HG03025 (cell line): Measurements from ENCODE around the gene PDE7B.
A peak's percentile ranks its signal among the peaks of the same experiment; 100 is the strongest.
"Not testable (repeated sequence)": the region's sequence is repeated elsewhere in the genome, so short reads cannot be mapped to it uniquely, and the experiment has no call there.

ENCODE experiments used
- ATAC-seq: cut with Tn5 transposase; IDR thresholded peaks from one replicate; pipeline ENCODE4 v1.9.1; 2021; ENCODE audit warnings: mild to moderate bottlenecking, moderate library complexity; ENCODE audit not compliant: unreplicated experiment, low FRiP score

Gene PDE7B

DNA sequence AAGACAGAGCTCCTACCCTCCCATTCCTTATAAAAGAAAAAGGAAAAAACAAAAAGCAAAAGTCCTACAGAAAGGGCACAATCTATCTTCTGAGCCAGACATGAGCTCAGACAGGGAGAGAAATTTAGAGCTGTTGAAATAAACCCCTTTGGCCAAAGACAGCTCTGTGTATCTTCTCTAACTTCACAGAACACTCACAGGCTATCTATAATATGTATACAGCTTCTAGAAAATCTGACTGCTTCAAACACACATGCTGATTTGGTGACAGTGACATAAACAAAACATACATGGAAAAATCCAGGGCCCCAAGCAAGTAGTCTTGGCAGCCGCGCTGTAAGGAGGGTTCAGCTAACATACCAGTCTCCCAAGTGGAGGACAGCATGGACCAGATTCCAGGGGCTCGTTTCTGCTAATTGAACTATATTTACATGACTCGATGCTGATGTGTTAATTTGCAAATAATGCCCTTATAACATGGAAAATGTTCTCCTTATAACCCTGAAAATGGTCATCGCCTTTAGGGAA is 361.6 kb downstream of the PDE7B start:
- no peak for ATAC-seq

DNA sequence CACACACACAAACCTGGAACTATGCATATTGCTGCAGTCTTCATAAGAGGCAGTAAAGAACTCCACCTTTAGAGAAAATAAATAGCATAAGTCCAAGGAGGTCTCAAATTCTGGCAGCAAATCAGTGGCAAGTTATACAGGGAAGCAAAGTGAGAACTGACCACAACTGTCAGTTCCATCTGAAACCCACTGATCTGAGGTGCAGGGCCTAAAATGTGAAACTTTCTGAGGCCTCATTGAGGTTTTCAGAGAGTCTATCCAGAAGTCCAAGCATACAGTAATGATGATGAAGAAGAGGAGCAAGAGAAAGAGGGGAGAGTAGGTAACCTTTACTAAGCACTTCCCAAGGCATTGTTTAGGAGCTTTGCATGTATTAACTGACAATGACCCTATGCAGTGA is 362.4 kb downstream of the PDE7B start:
- ATAC-seq, result no peak

DNA sequence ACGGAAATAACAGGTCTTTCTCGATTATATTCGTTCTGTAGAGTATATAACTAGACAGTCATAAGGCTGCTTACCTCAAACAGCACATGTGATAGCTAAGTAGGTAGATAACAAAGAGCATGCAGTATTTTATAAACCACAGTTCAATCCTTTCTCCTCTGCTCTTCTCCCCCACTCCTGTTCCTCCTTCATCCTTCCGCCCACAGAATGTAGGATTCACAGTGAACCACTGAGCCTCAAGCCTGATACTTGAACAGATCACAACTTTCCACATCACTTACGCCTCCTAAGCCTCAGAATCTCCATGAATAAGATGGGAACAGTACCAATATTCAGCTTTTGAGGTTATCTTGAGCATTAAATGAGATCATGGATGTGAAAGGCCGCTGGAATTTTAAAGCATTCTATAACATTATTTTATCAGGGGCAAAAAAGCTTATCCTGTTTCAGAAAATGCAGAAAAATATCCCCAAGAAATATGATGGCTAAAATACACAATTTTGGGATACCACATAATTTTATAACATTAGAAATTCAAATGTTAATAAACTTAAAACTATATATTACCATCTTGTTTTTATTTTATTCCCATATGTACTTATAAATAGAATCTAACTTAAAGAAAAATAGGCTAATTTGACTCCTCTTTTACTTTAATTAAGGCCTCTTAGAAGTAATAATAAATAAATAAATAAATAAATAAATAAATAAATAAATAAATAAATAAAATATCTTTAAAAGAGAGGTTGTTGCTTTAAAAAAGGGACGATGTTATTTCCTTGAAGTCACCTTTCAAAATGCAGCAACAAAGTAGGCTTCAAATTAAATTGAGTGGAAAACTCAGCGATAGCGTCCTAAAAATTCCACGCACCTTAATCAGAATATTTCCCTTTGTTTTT is 365.3 kb downstream of the PDE7B start:
- no peak for ATAC-seq

DNA sequence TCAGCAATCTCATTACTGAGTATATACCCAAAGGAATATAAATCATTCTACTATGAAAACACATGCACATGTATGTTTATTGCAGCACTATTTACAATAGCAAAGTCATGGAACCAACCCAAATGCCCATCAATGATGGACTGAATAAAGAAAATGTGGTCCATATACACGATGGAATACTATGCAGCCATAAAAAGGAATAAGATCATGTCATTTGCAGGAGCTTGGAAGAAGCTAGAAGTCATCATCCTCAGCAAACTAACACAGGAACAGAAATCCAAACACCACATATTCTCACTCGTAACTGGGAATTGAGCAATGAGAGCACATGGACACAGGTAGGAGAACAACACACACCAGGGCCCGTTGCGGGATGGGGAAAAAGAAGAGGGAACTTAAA is 373.5 kb downstream of the PDE7B start:
- ATAC-seq, result not testable (repeated sequence)

DNA sequence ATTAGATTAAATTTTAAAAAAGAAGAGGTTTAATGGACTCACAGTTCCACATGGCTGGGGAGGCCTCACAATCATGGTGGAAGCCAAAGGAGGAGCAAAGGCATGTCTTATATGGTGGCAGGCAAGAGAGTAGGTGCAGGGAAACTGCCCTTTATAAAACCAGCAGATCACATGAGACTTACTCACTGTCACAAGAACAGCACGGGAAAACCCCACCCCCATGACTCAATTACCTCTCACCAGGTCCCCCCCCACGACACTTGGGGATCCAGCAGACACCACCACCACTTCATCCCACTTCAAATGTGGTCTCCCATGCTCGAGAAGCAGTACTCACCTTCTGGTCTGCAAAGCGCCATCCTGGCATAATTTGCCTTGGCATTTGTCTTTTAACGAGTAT is 374.0 kb downstream of the PDE7B start:
- no peak for ATAC-seq

DNA sequence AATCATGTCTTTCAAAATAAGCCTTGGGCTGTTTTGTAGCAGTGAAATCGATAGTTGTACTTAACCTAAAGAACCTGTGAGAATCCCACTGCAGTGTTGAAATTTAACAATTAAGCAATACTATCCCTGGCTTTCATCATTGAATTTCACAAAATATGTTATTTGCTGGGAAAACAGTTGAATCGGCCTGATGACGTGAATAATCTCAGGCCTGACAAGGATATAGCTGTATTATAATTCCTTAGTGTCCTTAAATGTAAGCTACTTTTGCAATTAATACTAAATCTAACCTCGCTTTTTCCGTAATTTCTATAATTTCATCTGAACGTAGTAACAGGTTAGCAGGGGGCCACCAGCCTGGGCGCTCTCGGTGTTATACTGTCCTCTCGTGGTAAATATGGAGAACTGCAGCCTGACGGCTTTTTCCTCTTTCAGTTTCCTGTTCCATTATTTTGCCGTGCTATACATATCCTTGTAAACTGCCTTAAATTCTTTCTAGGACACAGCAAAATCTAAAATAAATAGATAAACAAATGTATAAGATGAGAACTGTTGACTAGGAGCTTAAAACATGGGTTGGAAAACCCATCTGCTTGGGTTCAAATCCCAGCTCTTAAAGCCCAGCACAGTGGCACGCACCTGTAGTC is 374.6 kb downstream of the PDE7B start:
- peak; percentile 56 for ATAC-seq

DNA sequence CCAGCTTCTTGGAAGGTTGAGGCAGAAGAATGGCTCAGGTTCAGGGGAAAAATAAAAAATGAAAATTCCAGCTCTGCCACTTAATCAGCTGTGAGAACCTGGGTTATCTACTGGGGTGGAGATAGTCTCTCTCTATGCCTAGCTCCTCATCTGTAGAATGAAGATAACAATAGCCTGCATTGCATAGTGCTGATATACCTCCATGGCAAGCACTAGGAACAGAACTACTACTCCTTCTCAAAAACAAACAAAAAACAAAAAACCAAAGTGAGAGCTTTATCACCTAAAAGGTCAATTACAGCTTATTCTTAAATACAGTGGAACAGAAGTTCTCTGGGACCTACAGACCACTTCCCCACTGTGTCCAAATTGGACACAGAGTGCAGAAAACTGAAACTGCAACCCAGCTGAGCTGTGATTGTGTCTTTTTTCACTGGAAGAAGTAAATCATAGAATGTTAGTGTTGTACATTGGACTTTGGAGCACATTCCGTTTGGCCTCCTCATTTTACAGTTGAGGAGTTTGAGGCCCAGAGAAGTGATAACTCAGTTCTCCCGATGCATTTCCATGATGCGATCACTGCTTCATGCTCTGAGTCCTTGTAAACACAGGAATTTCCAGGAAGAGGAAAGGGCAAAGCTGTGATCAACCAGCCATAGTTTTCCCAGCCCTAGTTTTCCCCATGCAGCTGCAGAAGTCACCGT is 375.3 kb downstream of the PDE7B start:
- ATAC-seq, result no peak

DNA sequence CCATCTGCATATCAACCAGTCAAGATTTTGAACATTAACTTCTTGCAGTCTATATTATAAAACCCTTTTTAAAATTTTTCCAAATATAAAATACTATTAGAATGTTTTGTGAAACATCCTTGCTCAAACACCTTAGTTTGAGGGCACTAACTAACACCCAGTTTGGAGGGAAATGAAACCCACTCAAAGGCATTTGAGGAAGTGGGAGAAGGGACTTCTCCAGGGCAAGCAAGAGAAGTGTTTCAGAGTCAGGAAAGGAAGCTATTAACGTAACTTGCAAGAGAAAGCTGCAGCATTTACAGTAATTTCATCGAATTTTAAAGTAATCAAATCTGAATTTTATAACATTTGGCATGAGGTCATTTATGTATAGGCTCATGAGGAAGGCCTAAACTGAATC is 377.3 kb downstream of the PDE7B start:
- no peak for ATAC-seq

DNA sequence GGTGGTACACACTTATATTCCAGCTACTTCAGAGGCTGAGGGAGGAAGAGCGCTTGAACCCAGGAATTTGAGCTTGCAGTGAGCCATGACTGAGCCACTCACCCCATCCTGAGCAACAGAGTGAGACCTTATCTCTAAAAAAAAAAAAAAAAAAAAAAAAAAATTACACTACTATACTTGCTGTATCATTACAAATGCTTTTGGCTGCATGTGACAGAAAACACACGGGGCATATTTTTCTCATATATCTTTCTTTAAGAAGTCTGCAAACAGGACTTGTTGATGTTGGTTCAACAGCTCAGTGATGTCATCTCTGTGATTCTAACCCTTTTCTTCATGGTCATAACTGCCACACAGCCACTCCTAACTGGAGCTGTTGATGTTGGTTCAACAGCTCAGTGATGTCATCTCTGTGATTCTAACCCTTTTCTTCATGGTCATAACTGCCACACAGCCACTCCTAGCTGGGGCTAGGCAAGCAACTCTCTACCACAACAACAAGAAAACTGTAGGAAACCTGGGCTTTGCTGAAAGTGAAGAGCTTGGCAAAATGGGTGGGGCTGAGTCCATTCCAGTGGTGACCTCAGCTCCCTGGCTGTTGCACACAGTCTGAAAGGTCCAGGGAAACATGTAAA is 378.8 kb downstream of the PDE7B start:
- ATAC-seq, result no peak

DNA sequence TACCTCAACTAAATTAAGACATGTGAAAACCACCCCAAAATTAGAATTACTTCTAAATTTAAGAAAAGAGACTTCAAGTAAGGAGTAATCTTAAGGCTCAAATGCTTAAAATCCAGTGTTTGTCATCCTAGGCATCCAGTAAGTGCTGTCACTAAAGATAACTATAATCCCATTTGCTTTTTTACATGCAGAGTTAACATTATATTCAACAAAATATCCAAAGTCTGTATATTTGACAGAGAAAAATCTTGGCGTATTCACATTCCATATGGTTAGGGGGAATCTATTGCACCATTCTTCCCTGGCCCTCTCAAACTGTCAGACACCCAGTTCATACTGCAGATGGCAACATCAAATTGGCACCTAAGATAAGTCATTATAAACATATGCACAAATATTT is 381.2 kb downstream of the PDE7B start:
- ATAC-seq, result no peak

DNA sequence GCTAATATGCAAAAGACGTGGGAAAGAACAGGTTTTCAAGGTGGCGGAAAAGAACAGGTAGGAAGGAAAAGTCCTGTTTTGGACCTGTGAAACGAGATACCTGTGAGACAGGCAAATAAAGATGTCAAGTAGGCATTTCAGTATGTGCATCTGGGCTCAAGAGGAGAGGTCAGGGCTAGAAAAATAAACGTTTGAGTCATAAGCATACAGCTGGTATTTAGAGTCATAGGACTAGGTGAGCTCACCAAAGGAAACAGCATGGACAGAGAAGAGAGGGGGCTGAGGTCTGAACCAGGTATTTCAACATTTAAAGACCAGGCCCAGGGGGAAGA is 383.7 kb downstream of the PDE7B start:
- ATAC-seq, result no peak

DNA sequence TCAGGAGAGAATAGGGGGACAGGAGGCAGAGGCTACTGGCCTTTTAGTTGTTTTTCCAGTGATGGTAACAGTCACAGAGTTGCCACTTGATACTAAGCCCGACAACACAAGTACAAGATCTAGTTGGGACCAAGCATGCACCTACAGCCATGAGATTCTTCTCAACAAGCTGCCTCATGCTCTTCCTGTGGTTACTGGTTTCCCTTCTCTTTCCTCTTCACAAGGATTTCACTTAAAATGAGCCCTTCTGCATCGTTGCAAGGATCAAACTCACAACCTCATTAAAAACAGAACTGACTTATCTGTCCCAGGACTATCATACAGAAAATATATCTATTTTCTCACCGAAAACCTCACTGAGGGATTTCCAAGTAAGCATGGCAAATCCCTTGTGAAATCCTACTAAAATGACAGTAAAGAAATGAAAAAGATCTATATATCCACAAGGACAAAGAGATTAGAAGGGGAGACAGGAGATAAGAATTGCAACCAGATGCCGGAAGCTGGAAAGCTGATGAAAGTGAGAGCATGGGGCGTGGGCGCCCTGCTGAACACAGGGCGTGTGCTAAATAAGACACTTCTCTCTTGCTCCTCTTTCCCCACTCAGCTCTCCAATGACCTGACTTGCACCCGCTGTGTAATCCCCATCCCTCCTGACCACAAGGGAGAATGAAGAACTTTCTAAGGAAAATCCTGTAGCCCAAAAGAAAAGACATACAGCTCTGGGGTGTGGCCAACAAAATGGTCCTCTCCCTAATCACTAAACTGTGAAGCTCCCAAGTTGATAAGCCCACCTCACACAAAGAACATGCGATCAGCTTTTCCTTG is 385.2 kb downstream of the PDE7B start:
- ATAC-seq, result no peak

DNA sequence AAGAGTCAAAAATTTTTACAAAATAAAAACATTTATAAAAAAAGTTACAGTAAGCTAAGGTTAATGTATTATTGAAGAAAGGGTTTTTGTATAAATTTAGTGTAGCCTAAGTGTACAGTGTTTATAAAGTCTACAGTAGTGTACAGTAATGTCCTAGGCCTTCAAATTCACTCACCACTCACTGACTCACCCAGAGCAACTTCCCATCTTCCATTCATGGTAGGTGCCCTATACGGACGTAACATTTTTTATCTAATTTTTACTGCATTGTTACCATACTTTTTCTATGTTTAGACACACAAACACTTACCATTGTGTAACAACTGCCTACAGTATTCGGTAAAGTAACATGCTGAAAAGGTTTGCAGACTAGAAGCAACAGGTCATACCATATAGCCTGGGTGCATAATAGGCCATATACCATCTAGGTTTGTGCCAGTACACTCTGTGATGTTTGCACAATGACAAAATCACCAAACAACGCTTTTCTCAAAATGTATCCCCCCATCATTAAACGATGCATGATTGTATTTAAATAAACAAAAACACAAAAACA is 392.6 kb downstream of the PDE7B start:
- ATAC-seq, result no peak
